Measurements from ENCODE around the gene STRN4.

STRN4 gene

GRCh38 chr19:46742926-46743480 lies 3.2 kb downstream of the STRN4 start:
- no peak for DNase-seq

DNA sequence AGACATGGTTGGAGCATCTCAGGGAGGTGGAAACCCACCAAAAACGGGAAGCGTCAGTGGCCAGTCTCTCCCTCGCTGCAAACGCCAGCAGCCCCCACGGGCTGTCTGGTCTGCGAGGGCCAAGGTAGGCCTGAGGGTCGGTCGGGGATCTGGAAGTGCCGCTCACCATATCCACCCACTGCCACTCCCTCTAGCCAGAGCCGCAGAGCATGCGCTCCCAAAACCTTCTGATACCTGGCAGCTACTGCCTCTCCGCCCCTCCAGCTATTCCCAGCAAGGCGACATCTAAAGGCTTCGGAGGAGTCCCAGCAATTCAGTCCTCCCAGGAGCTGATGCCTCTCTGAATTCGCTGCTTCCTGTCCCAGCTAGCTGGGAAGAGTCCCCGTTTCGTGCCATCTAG lies 4.8 kb downstream of the STRN4 start:
- no peak for DNase-seq

DNA sequence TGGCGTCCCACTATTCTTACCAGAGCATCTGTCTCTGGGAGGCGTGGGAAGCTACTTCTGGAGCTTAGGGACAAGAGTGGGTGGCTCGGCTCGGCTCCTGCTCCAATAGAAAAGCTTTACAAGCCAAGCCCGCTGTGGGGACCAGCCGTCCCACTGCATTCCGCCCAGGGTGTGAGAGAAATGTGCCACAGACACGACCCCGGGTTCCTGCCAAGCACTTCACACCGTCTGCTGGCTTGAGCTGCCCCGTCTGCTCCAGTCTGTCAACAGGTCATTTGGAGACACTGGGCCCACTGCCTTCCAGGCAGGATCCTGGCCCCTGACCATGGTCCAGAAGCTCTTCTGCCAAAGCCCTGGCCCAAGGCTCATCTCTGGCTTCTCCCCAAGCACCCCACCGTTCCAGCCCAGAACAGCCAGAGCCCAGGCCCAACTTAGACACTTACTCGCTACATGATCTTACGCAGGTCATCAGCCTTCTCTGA lies 6.9 kb downstream of the STRN4 start:
- no peak for DNase-seq

DNA sequence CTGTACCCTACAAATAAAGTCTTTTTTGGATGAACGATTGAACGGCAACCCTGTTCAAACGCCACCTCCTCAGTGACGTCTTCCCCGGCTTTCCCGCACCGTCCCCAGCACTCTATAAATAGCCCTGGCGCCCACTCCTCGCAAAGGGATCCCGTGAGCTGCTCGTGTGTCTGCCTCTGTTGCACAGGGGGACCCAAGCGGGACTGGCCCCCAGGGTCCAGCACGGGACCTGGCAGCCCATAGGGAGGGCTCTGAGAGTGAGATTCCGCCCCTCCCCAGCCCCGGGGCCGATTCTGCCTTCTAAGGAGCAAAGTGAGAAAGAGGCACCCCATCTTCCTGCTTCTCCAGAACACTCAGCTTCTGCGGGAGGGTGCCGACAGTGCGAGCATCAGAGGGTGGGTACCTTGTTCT lies 8.5 kb downstream of the STRN4 start:
- no peak for DNase-seq

- DNase-seq, result no peak
Observed at GRCh38 chr19:46737298-46737654, 9.0 kb downstream of the STRN4 start.

DNA sequence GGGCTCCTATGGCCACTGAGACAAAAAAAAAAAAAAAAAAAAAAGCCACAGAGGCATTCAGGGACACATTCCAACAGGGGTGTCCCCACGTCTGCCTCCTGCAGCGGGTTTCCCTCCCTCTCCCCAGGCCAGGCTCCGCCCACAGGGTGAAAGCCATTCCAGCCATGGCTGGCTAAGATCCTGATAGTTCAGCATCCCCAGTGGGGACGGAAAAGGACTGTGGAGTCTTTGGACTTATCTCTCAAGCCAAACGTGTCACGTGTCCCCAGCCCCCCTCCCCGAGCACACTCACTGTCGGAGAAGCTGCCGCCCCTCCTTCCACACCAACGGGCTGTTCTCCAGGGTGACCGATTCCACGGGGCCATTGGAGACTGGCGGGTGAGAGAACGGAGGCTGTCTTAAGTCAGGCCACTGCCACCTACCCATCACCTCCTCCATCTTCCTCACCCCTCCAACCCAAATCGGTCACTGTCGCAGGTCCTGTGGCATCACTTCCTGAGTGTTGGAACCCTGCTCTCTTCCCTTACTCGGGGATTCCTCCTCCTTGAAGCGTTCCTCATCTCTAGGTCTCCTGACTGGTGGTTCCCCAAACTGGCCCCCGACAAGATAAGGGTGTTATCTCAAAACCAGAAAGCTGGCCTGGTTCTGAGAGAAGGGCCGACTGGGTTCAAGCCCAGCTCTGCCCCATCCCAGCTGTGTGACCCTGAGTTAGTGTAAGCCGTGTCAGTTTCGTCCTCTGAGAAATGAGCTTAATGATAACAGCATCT lies 9.5 kb downstream of the STRN4 start:
- DNase-seq, result no peak

- DNase-seq, result no peak
Observed at GRCh38 chr19:46733690-46734292, 12.5 kb downstream of the STRN4 start.

GRCh38 chr19:46732966-46733689 lies 13.1 kb downstream of the STRN4 start:
- no peak for DNase-seq

GRCh38 chr19:46732172-46732938 lies 13.9 kb downstream of the STRN4 start:
- DNase-seq, result no peak

DNA sequence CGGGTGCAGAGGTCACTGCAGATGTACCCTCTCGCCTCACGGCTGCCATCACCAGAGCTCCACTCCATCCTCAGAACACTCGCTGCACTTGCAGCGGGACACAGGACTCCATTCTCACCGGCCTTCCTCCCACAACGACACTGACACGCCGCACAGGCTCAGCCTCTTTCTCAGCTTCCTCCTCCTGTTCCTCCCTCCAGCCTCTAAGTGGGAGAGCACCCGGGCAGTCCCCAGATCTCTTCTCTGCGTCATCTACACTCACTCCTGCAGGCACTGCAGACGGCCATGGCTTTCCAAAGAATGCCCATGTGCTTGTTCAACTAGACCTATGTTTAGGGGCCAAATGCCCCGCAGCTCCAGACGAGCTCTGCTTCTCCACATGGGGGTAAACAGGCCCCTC lies 14.7 kb downstream of the STRN4 start:
- DNase-seq, result no peak

DNA sequence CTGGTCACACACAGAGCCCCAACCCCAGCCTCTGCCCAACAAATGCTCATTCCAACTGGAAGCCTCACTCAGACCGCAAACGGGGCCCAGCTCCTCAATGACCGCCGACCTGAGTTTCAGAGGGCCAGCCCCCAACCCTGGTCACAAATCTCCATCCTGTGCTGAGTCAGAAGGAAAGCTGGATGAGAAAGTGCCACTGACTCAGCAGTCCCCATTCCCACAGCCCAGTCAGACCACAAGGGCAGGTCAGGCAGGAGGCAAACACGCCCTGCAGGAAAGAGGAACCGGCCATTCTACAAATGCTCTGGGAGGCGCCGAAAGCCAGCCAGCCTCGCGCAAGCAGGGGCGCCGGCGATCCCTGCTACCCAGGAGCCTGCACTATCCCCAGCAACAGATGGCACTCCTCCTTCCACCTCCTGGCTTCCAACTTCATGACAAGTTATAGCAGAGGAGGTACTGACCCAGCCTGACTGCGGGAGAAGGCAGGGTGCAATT lies 15.2 kb downstream of the STRN4 start:
- no peak for DNase-seq

- DNase-seq, result no peak
Observed at GRCh38 chr19:46730595-46730994, 15.7 kb downstream of the STRN4 start.

GRCh38 chr19:46730187-46730586 lies 16.1 kb downstream of the STRN4 start:
- no peak for DNase-seq

DNA sequence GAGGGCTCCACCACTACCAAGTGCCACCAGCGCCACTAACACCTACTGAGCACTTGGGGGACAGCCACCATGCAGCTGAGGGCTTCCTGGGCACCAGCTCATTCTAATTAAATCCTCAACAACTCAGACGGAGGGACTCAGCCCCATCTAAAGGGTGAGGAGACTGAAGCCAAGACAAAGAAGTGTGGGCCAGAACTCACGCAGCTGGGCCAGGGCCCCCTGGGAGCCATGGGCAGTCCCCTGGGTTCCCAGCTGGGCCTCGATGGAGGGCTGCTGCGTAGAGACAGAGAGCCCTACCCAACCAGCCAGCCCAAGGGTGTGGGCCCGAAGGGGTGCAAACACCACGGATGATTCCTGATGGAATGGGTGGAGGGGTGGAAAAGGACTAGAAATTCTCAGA lies 16.6 kb downstream of the STRN4 start:
- no peak for DNase-seq

DNA sequence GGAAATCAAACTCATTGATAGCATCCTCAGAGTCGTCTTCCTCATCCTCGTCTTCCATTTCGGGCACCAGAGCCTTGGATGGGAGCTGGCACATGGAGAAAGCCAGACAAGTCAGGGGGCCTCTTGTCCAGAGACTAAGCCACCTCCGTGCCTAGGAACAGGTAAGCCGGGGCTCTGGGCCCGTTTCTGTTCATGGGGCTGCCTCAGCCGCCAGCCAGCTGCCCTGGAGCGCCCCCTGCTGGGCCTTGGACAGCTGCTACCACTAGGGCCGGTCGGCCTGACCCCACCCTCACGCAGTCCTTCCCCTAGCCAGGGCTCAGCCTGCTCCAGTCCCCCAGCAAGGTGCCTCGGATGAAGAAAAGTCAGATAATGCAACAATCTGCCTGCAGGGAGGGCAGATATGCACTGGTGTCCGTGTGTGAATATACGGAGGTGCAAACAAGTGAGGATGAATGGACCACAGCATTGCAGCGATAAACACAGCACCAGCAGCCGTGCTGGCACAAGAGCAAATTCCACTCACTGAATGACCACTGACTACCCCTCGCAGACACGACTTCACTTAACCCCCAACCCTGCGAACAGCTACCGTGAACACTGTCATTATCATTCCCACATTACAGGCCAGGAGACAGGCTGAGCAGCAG lies 17.4 kb downstream of the STRN4 start:
- no peak for DNase-seq

- DNase-seq, result no peak
Observed at GRCh38 chr19:46728208-46728607, 18.0 kb downstream of the STRN4 start.

DNA sequence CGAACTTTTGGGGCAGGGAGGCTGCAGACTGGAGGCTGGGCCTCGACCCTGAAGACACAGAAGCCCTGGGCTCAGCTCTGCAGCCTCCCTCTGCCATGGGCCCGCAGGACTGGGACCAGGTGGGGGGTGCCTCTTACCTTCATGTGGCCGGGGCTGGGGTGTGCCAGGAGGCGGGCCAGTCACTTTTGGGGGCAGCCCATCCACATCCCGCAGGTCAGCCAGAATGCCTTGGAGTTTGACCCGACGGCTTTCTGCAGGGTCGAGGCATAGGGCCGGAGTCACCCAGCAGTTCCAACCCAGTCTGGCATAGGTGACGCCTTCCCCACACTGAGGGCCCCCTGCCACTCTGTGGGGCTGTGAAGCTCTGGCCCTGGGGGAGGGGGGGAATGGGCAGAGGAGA lies 18.5 kb downstream of the STRN4 start:
- DNase-seq, result no peak

- no peak for DNase-seq
Observed at GRCh38 chr19:46726971-46727501, 19.2 kb downstream of the STRN4 start.

DNA sequence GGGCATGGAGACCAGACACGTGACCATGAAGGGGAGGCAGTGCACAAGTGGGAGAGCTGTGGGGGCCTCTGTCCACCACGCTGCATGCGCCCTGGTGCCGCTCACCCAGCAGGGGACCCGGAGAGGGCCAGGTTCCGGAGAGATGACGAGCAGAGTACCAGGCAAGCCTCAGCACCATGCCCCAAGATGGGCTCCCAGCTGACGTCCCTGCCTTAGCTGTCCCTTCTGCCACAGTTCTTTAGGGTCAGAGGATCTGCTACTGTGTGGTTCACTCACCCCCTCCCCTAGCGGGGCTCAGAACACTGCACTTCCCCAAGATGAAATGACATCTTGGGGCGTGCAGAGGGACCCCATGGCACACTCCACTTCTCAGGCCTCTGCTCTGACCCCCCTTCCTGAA lies 19.7 kb downstream of the STRN4 start:
- no peak for DNase-seq

DNA sequence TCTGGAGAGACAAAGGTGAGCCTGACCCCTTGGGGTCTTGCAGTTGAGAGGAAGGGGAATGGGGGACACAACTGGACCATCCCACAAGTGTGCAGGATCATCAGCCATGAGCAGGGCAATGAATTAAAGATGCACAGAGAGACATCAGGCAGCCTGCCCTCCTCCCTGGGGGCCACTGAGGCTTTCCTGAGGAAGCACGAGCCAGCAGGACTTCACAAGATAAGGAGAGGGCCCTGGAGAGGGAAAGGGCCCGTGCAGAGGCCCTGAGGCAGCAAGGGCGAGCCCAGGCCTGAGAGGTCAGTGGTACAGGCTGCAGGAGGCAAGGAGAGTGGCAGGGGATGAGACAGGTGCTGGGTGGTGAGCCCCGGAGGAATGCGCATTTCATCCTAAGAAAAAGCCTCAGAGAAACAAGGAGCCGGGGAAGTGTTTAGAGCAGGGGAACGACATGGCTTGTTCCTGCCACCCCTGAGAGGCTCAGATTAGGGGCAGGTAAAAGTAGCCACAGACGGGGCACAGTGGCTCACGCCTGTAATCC lies 20.3 kb downstream of the STRN4 start:
- DNase-seq, result no peak

- DNase-seq, result no peak
Observed at GRCh38 chr19:46725036-46725820, 21.0 kb downstream of the STRN4 start.

Measured in NCI-H510A (cell line).